ENCODE data around the gene KRT13.

Gene KRT13

DNA sequence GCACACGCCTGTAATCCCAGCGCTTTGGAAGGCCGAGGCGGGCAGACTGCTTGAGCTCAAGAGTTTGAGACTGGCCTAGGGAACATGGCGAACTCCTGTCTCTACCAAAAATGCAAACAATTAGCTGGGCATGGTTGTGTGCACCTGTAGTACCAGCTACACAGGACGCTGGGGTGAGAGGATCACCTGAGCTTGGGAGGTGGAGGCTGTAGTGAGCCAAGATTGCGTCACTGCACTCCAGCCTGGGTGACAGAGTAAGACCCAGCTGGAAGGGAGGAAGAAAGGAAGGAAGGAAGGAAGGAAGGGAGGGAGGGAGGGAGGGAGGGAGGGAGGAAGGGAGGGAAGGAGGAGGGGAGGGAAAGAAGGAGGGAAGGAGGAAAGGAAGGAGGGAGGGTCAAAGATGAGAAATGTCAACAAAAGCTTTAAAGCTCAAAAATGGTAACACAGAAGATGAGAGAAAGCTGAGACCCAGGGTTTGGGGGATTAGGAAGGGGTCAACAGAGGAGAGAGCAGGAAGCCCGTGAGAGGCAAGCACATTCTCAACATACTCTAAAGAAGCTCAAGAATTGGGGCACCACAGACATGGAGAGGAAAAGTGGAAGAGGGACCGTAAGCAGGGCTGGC, 27.6 kb upstream of the KRT13 start:
- H3K4me3 ChIP-seq (ENCODE audit: low read depth, low read length) = no peak overlapping the region
- TF ChIP-seq, protein P1, sequence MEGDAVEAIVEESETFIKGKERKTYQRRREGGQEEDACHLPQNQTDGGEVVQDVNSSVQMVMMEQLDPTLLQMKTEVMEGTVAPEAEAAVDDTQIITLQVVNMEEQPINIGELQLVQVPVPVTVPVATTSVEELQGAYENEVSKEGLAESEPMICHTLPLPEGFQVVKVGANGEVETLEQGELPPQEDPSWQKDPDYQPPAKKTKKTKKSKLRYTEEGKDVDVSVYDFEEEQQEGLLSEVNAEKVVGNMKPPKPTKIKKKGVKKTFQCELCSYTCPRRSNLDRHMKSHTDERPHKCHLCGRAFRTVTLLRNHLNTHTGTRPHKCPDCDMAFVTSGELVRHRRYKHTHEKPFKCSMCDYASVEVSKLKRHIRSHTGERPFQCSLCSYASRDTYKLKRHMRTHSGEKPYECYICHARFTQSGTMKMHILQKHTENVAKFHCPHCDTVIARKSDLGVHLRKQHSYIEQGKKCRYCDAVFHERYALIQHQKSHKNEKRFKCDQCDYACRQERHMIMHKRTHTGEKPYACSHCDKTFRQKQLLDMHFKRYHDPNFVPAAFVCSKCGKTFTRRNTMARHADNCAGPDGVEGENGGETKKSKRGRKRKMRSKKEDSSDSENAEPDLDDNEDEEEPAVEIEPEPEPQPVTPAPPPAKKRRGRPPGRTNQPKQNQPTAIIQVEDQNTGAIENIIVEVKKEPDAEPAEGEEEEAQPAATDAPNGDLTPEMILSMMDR (IDR thresholded peaks at IDR 0.05; ENCODE audit: borderline replicate concordance, insufficient read depth, low read depth, low read length) = no peak

DNA sequence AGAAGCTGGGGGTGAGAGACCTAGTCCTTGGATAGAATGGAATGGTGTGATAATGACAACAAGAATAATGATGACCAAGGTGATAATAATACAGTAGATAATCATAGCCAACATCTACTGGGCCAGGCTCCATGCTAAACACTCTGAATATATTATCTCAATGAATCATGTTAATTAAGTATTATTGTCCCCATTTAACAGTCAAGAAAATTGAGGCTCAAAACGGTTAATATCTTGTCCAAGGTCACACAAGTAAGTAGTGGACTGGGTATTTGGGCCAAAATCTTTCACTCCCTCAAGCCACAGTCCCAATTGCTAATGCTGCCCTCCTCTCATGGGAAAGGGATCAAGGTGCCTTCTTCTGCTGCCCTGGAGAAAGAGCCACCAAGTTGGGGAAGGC, 26.6 kb upstream of the KRT13 start:
- TF ChIP-seq, protein P1 (IDR thresholded peaks at IDR 0.05; ENCODE audit: borderline replicate concordance, insufficient read depth, low read depth, low read length) = no peak
- H3K4me3 ChIP-seq (ENCODE audit: low read depth, low read length) = no peak overlapping the region

DNA sequence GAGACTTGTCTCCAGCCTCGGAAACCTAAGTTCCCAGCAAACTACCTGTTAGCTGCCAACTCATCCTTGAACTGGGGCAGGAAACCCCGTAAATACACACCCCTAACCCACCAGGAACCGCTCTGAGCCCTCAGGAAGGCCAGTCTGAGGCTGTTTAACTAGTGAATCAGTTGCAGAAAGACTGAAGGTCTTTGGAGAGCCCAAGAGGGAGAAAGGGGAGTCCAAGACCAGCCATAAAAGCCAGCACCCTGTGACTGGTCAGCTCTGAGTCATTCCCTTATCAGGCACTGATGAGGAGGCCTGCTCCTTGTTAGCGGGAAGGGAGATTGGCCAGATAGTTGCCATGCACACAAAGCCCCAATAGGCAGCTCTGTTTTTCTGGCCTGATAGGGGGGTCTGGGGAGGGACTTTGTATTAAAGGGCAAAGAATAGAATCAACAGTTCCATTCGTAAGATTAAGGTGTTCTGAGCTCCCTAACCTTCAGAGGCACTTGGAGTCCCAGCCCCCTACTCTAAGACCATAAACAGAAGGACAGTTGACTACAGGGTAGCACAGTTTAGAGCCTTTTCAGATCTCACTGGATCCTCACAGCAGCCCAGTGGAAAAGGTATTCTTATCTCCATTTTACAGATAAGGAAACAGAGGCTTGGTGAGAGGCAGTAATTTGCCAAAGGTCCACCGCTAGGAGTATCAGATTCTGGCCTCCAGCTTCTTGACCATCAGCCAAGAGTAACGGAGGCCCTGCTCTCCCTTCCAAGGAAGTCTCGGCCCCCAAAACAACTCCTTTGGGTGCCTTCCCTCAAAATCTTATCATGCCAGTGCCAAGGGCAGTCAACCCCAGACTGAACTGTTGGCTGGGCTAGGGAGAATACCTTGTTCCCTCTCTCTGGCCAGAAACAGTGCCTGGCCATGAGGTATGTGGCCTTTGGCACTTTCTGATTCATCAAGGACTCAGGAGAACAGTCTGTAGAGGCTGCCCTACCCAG, 24.9 kb upstream of the KRT13 start:
- TF ChIP-seq, protein P1 (IDR thresholded peaks at IDR 0.05; ENCODE audit: borderline replicate concordance, insufficient read depth, low read depth, low read length) = no peak

DNA sequence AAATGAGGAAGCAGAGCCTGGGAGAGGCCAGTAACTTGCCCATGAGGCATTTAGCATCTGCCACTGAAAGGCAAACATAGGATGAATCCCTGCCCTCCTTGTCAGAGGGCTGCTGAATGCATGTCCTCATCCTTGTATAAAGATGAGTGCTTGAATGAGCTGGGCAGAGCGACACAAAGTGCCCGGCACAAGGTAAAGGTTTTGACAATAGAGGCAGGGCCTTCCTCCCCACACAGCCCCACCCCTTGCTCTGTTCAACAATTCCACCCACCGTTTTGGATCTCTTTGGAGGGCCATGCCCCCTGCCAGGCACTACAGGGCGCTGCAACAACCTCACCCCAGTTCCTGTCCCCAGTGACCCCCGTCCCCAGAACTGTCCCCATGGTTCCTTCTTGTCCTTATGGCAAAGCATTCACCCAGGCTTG, 24.1 kb upstream of the KRT13 start:
- H3K4me3 ChIP-seq (ENCODE audit: low read depth, low read length) = no peak overlapping the region
- TF ChIP-seq, protein P1 (IDR thresholded peaks at IDR 0.05; ENCODE audit: borderline replicate concordance, insufficient read depth, low read depth, low read length) = no peak

More for the DNA sequence above, 24.9 kb upstream of the KRT13 start:
- no peak overlapping the region for H3K4me3 ChIP-seq (ENCODE audit: low read depth, low read length)

DNA sequence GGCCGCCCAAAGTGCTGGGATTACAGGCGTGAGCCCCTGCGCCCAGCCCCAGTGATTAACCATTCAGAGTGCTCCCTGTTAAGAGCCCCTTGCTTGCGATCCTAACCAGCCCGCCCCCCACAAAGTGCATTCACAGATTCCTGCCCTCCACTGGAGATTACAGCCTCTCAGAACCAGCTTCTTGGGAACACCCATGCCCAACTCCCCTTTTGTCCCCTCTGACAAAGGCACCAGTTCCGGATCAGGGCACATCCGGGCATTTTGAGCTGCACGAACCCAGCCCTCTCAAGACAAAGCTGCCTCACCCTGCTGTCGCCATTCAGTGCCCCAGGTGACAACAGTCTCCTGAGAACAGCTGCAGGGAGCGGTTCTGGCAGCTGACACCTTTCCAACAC, 23.5 kb upstream of the KRT13 start:
- no peak overlapping the region for H3K4me3 ChIP-seq (ENCODE audit: low read depth, low read length)
- TF ChIP-seq, protein P1 (IDR thresholded peaks at IDR 0.05; ENCODE audit: borderline replicate concordance, insufficient read depth, low read depth, low read length) = no peak

DNA sequence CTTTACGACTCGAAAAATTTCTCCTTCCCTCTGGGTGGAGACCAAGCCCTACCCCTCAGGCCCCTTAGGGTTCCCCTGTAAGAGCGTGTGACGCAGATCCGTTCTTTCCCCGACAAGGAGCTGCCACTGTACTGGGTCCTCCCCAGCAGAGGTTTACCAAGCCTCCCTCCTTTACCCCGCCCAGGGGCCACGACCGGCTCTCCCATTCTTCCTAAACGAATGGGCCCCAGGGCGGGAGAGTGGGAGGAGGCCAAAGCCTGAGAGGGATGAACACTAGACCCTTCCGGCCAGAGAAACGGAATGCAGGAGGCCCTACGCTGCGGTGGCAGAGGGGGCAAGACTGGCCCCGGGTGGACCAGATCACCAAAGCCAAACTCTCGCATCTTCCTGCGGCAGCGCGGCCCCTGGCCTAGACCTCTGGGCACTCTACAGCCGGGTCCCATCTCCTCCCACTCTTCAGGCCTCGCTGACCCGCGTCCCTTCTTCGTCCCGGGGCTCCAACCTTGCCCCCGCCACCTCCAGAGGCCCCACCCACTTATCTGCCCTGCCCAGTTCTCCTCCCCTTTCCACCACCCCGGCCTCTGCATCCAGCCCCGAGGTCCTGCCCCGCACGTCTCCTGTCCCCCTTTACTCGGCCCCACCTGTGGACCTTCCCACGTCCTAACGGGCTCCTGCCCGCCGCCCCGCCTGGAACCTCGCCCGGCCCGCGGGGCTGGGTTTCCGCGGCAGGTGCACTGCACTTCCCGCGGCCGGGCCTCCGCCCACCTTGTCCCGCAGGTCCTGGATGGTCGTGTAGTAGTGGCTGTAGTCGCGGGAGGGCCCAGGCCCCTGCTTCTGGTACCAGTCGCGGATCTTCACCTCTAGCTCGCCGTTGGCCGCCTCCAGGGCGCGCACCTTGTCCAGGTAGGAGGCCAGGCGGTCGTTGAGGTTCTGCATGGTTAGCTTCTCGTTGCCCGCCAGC, 21.9 kb upstream of the KRT13 start:
- no peak overlapping the region for H3K4me3 ChIP-seq (ENCODE audit: low read depth, low read length)
- TF ChIP-seq, protein P1 (IDR thresholded peaks at IDR 0.05; ENCODE audit: borderline replicate concordance, insufficient read depth, low read depth, low read length) = no peak

All from GM12875 (cell line).